GM12878 (cell line): ENCODE data around the gene IL10. TPM values are rescaled to one million over a fixed set of nuclear protein-coding genes. Genes with fewer than 3 reads are reported as not detected.

Source experiments
- BMI1 ChIP-seq: fragments of 450-650 bp; IDR thresholded peaks from 2 replicates; pipeline ENCODE4 v1.6.1; 2016; ENCODE audit warnings: mild to moderate bottlenecking, moderate library complexity, borderline replicate concordance
- CREB1 ChIP-seq: IDR thresholded peaks from 2 replicates; pipeline ENCODE4 v1.6.1; 2012; ENCODE audit warnings: low read depth, mild to moderate bottlenecking, inconsistent platforms
- KDM1A ChIP-seq: fragments of 200-600 bp; sonication (generic); IDR thresholded peaks from 2 replicates; pipeline ENCODE4 v1.6.1; 2016; ENCODE audit warnings: borderline replicate concordance
- LARP7 ChIP-seq: fragments of 450-650 bp; IDR thresholded peaks from 2 replicates; pipeline ENCODE4 v1.6.1; 2017; ENCODE audit warnings: mild to moderate bottlenecking
- PAX8 ChIP-seq: fragments of 450-650 bp; IDR thresholded peaks from 2 replicates; pipeline ENCODE4 v1.6.1; 2017; ENCODE audit warnings: mild to moderate bottlenecking, moderate library complexity
- PRDM15 ChIP-seq: fragments of 450-650 bp; formaldehyde crosslinking; IDR thresholded peaks from 2 replicates; pipeline ENCODE4 v1.4.0; 2020; ENCODE audit warnings: mild to moderate bottlenecking, moderate library complexity
- RAD51 ChIP-seq: fragments of 450-650 bp; IDR thresholded peaks from 2 replicates; pipeline ENCODE4 v1.6.1; 2016; ENCODE audit warnings: moderate library complexity, mild to moderate bottlenecking, inconsistent platforms
- RUNX3 ChIP-seq: IDR thresholded peaks from 2 replicates; pipeline ENCODE4 v1.6.1; 2012; ENCODE audit warnings: low read length, inconsistent platforms
- SKIL ChIP-seq: fragments of 450-650 bp; IDR thresholded peaks from 2 replicates; pipeline ENCODE4 v1.6.1; 2017; ENCODE audit warnings: mild to moderate bottlenecking, low read depth, inconsistent platforms; ENCODE audit not compliant: poor library complexity, severe bottlenecking
- SMAD5 ChIP-seq: IDR thresholded peaks from 2 replicates; pipeline ENCODE4 v1.6.1; 2016; ENCODE audit warnings: antibody characterized with exemption, low read depth
- SMARCA5 ChIP-seq: fragments of 450-650 bp; IDR thresholded peaks from 2 replicates; pipeline ENCODE4 v1.6.1; 2017; ENCODE audit warnings: mild to moderate bottlenecking
- USF1 ChIP-seq: IDR thresholded peaks from 2 replicates; pipeline ENCODE4 v1.6.1; 2011; ENCODE audit warnings: borderline replicate concordance, low read depth, mild to moderate bottlenecking, moderate library complexity, mixed read lengths, low read length; ENCODE audit not compliant: insufficient read depth; ENCODE audit errors: extremely low read length
- YY1 ChIP-seq: IDR thresholded peaks from 2 replicates; pipeline ENCODE4 v1.6.1; 2011; ENCODE audit warnings: low read depth, mild to moderate bottlenecking, low read length
- ZNF622 ChIP-seq: fragments of 450-650 bp; IDR thresholded peaks from 2 replicates; pipeline ENCODE4 v1.6.1; 2017; ENCODE audit warnings: mild to moderate bottlenecking, inconsistent platforms
- polyA plus RNA-seq, 11 experiments: library from polyadenylated mRNA; depleted of rRNA in 4 of 11; unstranded in 6 of 11; stranded (reverse) in 5 of 11; fragments of >200 nt; fragmentation: Nextera tagmentation in 4 of 11; fragmentation: Illumina TruSeq in 1 of 11; extraction: Ambion mirVana in 4 of 11; extraction: Trizol in 1 of 11; gene quantifications; 1 replicate in 1 of 11; 2 replicates in 10 of 11; pipeline versions ENCODE4 v1.2.1 to v1.2.3, GENCODE V29; 2011 to 2016; ENCODE audit warnings: inconsistent platforms in 2 of 11, missing spikeins in 2 of 11, low read depth in 1 of 11
- total RNA-seq, 4 experiments: library from RNA; depleted of rRNA in 3 of 4; stranded (reverse); fragments of >200 nt in 3 of 4; fragmentation: Illumina TruSeq in 1 of 4; extraction: Trizol in 1 of 4; gene quantifications; 2 replicates each; pipeline versions ENCODE4 v1.2.1 to v1.2.3, GENCODE V29; 2013 to 2021
- TF ChIP-seq, protein P1 (sequence below): IDR thresholded peaks from 2 replicates; pipeline ENCODE4 v1.6.1; 2011; ENCODE audit warnings: borderline replicate concordance, low read depth, mild to moderate bottlenecking, moderate library complexity, low read length; ENCODE audit not compliant: insufficient read depth, poor library complexity, severe bottlenecking
- TF ChIP-seq, protein P2 (sequence below), 3 experiments: IDR thresholded peaks in 2 of 3; conservative IDR thresholded peaks in 1 of 3; 2 replicates each; pipeline ENCODE4 v1.5.1; 2011; ENCODE audit warnings: low read depth in 3 of 3, low read length in 3 of 3, mild to moderate bottlenecking in 3 of 3, control low read depth in 2 of 3, moderate library complexity in 2 of 3, inconsistent platforms in 1 of 3, mixed read lengths in 1 of 3; ENCODE audit not compliant: control insufficient read depth in 2 of 3, insufficient read depth in 1 of 3; ENCODE audit errors: extremely low read depth in 1 of 3

The IL10 gene
- total and polyA plus RNA-seq, 10 of the 15 experiments (the other 5 are each of a cell fraction or from before 2014, with no cell fraction given), result 0.34 to 5.0 (median 1.1) TPM

GRCh38 chr1:206769304-206769731 lies 3.0 kb downstream of the IL10 start (continued):
- no peak for TF ChIP-seq USF1
- TF ChIP-seq PRDM15 (CRISPR knock-in tag), result no peak
- peak; percentile 86 for TF ChIP-seq SKIL
- 0 out of 2 replicates have a peak, but pooled peaks have one; percentile 32 for TF ChIP-seq LARP7
- peak; percentile 49; the same call in 1 of the 2 replicates for TF ChIP-seq YY1
- no peak for TF ChIP-seq BMI1
- peak; percentile 51 for TF ChIP-seq RAD51
- no peak for TF ChIP-seq KDM1A
- no peak for TF ChIP-seq PAX8
- TF ChIP-seq, protein P1, sequence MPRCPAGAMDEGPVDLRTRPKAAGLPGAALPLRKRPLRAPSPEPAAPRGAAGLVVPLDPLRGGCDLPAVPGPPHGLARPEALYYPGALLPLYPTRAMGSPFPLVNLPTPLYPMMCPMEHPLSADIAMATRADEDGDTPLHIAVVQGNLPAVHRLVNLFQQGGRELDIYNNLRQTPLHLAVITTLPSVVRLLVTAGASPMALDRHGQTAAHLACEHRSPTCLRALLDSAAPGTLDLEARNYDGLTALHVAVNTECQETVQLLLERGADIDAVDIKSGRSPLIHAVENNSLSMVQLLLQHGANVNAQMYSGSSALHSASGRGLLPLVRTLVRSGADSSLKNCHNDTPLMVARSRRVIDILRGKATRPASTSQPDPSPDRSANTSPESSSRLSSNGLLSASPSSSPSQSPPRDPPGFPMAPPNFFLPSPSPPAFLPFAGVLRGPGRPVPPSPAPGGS, result peak; percentile 90
- TF ChIP-seq ZNF622, result no peak
- TF ChIP-seq SMARCA5, result 0 out of 2 replicates have a peak, but pooled peaks have one; percentile 26
- TF ChIP-seq, protein P2, sequence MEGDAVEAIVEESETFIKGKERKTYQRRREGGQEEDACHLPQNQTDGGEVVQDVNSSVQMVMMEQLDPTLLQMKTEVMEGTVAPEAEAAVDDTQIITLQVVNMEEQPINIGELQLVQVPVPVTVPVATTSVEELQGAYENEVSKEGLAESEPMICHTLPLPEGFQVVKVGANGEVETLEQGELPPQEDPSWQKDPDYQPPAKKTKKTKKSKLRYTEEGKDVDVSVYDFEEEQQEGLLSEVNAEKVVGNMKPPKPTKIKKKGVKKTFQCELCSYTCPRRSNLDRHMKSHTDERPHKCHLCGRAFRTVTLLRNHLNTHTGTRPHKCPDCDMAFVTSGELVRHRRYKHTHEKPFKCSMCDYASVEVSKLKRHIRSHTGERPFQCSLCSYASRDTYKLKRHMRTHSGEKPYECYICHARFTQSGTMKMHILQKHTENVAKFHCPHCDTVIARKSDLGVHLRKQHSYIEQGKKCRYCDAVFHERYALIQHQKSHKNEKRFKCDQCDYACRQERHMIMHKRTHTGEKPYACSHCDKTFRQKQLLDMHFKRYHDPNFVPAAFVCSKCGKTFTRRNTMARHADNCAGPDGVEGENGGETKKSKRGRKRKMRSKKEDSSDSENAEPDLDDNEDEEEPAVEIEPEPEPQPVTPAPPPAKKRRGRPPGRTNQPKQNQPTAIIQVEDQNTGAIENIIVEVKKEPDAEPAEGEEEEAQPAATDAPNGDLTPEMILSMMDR (IDR thresholded peaks at IDR 0.05 in 2 of 3, conservative IDR thresholded peaks at IDR 0.05 in 1 of 3; ENCODE audit: control insufficient read depth in 2 of 3, extremely low read depth in 1 of 3, insufficient read depth in 1 of 3, low read depth in 3 of 3, low read length in 3 of 3), result no peak
- no peak for TF ChIP-seq SMAD5
- TF ChIP-seq CREB1, result no peak
- peak; percentile 94 for TF ChIP-seq RUNX3
